LNCaP clone FGC (cell line): ENCODE data around the gene CENPU.
A peak's percentile ranks its signal among the peaks of the same experiment; 100 is the strongest.

Source experiments
- DNase-seq: peaks from one replicate; pipeline ENCODE4 v3.0.0-alpha.2; 2011; ENCODE audit warnings: low read depth
- H3K4me3 ChIP-seq: 2 replicates; pipeline ENCODE4 v1.5.1; 2011; ENCODE audit warnings: mild to moderate bottlenecking, low read depth, low read length, control low read depth
- TF ChIP-seq, protein P1 (sequence below): IDR thresholded peaks from 2 replicates; pipeline ENCODE4 v1.5.1; 2012; ENCODE audit warnings: mild to moderate bottlenecking; ENCODE audit not compliant: control insufficient read depth, insufficient read depth; ENCODE audit errors: extremely low read depth

Gene CENPU

DNA sequence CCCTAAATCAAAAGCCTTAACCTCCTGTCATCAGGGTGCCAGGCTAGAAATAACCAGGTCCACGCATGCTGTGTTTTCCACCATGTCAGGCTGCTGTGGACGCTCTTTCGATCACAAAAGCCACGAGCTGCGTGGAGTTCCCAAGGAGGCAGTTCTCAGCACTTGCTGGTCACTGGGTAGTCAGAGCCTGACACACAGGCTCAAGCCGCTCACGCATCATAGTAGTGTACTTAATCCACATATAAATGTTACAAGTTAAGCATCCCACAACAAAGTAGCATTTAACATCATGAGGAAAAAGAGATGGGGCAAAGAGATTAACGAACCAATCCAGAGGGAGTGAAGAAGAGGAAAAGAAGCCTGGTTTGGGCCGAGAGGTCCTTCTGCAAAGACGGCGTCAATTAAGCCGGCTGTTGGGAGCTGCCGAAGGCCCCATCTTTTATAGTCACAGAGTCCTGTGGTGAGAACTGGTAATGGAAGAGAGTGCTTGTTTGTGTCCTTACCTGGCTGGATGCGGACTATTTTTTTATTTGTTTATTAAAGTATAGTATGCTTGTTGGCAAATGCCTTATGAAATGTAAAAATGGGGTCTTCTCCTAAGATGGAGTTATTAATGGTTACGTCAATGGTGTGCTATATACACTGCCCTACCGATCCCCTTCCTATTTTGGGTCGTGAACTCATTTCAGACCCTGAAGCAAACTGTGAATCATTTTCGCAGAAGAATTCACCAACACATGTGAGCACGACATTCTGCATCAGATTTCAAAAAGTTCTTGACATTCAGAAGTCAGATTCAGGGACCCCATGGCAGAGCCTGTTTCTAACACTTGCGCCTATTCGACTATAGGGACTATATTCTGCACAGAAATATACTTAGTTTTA is 83.7 kb downstream of the CENPU start:
- no peak for DNase-seq
- H3K4me3 ChIP-seq, result peak overlapping the region; percentile 86
- TF ChIP-seq, protein P1, sequence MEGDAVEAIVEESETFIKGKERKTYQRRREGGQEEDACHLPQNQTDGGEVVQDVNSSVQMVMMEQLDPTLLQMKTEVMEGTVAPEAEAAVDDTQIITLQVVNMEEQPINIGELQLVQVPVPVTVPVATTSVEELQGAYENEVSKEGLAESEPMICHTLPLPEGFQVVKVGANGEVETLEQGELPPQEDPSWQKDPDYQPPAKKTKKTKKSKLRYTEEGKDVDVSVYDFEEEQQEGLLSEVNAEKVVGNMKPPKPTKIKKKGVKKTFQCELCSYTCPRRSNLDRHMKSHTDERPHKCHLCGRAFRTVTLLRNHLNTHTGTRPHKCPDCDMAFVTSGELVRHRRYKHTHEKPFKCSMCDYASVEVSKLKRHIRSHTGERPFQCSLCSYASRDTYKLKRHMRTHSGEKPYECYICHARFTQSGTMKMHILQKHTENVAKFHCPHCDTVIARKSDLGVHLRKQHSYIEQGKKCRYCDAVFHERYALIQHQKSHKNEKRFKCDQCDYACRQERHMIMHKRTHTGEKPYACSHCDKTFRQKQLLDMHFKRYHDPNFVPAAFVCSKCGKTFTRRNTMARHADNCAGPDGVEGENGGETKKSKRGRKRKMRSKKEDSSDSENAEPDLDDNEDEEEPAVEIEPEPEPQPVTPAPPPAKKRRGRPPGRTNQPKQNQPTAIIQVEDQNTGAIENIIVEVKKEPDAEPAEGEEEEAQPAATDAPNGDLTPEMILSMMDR, result no peak

DNA sequence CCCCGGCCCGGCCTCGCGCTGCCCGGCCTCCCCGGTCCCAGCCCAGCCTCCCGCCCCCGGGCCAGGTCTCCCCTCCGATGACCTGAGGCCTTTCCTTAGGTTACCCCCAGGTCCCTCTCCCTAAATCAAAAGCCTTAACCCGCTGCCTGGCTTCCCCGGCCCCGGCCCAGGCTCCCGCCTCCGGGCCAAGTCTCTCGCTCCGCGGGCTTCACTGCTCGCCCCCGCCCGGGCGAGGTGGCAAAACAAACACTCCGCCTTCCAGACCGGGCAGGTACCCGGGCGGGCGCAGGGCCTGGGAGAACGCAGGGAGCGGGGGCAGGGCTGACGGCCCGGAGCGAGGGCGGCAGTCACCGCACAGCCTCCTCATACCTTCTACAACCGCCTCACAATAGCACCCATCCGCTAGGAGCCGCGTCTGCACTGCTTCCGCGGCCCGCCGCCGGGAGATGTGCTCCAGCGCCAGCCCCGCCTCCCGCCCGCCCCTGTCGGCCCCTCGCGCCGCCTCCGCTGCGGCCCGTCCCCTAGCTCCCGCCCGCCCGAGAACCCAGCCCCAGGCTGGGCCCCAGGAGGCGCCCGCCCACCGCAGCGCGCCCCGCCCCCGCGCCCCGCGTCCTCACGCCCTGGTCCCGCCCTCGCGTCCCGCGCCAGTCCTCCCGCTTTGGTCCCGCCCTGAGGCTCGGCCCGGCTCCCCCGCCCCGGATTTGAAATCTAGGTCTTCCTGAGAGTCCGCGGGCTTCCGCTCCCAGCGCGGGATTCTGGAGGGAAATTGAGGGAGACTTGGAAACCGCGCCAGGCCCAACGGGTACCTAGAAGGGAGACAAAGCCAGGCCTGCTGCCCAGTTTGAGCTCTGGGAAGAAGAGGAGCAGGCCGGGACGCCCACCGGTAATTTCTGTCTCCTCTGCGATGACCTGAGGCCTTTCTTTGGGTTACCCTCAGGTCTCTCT is 84.6 kb downstream of the CENPU start, which contains the start of the genes CASP3 and PRIMPOL:
TSS of gene CASP3 (minus strand) at position 422 of the 945 bp plus-strand sequence. CDS start 10,994 bp downstream, outside the sequence.
TSS of gene PRIMPOL (plus strand) at position 713 of the 945 bp plus-strand sequence. CDS start 7,403 bp downstream, outside the sequence.
- peak within 1 kb of the TSS; percentile 86 for H3K4me3 ChIP-seq
- TF ChIP-seq, protein P1, result peak; percentile 39

DNA sequence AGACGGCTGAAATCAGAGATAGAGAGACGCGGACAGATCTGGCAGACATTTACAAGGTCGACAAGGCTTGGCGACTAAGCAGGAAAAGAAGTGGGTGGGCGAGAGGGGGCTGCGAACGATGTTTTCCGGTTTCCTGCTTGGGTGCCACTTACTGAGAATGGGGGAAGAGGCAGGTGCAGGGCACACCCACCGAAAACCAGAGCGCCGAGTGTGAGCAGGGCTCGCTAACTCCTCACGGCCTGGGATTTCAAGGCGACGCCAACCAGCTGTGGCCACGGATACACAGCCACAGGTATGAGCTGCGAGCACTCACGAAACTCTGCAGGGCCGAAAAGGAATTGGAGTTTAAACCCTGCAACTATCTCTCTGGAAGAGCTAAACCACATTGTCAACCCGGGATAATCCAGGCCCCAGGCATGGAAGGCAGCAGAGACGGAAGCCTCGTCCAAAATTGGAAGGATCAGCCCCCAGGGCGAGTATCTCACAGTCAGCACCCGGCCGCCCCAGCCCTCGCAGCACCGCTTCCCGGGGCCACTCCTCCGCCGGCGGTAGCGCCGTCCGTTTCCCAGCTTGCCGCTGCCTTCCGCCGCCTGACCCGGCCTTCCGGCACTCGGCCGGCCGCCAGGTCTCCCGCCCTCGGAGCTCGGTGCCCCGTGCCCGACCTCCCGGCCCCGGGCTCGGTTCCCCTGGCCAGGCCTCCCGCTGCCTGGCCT is 85.4 kb downstream of the CENPU start:
- DNase-seq, result no peak
- peak overlapping the region; percentile 81 for H3K4me3 ChIP-seq
- TF ChIP-seq, protein P1, result no peak

More for the DNA sequence above, 84.6 kb downstream of the CENPU start, which contains the start of the genes CASP3 and PRIMPOL:
- DNase-seq, result peak; percentile 66

DNA sequence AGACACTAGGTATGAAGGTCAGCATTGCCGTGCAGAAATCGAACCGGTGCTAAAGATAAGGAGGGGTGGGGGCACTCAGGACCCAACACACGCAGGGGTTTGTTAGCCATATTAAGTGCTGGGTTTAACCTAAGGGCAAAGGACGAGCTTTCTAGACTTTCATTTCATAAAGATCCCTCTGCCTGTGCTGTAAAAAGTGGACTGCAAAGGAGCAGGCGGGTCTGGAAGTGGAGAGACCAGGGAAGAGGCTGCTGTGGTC is 85.9 kb downstream of the CENPU start:
- TF ChIP-seq, protein P1, result no peak
- peak overlapping the region; percentile 81 for H3K4me3 ChIP-seq
- no peak for DNase-seq

DNA sequence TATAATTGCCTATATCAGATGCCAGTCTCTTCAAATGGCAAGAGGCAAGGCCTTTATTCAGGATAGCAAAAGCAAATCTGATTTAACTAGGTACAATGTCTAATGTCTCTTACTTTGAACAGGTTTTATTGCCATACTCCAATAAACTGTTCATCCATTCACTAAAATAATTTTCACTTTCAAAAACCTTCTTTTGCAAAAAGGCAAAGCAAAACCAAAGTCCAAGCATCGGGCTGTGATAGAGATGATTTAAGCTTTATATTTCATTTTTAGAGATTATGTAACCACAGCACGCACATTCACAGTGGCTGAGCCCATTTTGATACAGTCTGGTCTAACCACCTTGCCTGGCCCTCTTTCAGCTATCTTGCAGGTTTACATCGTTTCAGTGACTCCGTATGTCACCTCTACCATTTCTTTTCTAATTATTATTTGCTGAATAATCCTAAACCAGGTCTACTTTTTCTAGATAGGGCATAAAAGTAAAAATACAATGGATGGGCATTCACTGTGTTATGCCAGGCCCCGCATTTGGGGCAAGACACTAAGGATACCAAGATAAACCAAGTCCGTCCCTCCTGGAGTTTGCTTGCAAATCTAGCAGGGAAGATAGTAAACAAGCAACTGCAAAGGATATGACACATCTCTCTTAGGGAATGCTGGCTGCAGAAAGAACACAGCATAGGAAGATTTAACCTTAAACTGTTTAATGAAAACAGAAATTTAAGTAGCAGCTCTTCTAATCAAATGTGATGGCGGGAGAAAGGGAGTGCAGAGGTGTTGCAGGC is 86.4 kb downstream of the CENPU start:
- TF ChIP-seq, protein P1, result no peak
- DNase-seq, result no peak
- peak overlapping the region; percentile 81 for H3K4me3 ChIP-seq
